Ishikawa (cell line): ENCODE results near the gene RPS6KA1.

Source experiments
- CEBPB ChIP-seq: IDR thresholded peaks from 2 replicates; pipeline ENCODE4 v1.6.1; 2012
- CREB1 ChIP-seq: IDR thresholded peaks from 2 replicates; pipeline ENCODE4 v1.6.1; 2012; ENCODE audit warnings: low read depth
- EGR1 ChIP-seq: IDR thresholded peaks from 2 replicates; pipeline ENCODE4 v1.6.1; 2012
- EP300 ChIP-seq: IDR thresholded peaks from 2 replicates; pipeline ENCODE4 v1.6.1; 2012; ENCODE audit warnings: borderline replicate concordance
- FOXM1 ChIP-seq: IDR thresholded peaks from 2 replicates; pipeline ENCODE4 v1.6.1; 2012; ENCODE audit warnings: low read depth, borderline replicate concordance
- TAF1 ChIP-seq: IDR thresholded peaks from 2 replicates; pipeline ENCODE4 v1.6.1; 2012; ENCODE audit warnings: low read depth, mild to moderate bottlenecking
- TCF12 ChIP-seq: IDR thresholded peaks from 2 replicates; pipeline ENCODE4 v1.6.1; 2012; ENCODE audit warnings: low read depth
- USF1 ChIP-seq: IDR thresholded peaks from 2 replicates; pipeline ENCODE4 v1.6.1; 2012
- YY1 ChIP-seq: IDR thresholded peaks from 2 replicates; pipeline ENCODE4 v1.6.1; 2012; ENCODE audit warnings: low read depth
- ZBTB7A ChIP-seq: IDR thresholded peaks from 2 replicates; pipeline ENCODE4 v1.6.1; 2012; ENCODE audit warnings: low read depth
- TF ChIP-seq, protein P1 (sequence below): IDR thresholded peaks from 2 replicates; pipeline ENCODE4 v1.6.1; 2012
- TF ChIP-seq, protein P2 (sequence below): IDR thresholded peaks from 2 replicates; pipeline ENCODE4 v1.6.1; 2012; ENCODE audit warnings: low read depth, mild to moderate bottlenecking

DNA sequence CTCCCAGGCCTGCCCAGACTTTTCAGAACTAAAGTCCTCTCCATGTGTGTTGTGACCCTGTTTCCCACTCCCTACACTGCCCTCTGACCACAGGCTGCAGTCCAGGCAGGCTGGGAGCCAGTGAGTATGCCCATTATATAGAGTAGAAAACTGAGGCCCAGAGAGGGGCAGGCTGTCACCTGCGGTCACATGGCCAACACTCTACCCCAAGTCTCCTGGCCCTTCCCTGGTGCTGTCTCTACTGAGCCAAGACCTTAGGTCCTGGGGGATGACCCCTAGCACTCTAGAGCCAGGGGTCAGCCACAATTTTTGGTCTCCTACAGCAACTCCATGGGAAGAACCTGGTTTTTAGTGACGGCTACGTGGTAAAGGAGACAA, 30.8 kb downstream of the RPS6KA1 start:
- TF ChIP-seq EP300 (no peak), EGR1 (no peak), CEBPB (no peak), USF1 (no peak), FOXM1 (no peak), CREB1 (no peak), TCF12 (no peak), YY1 (no peak), TAF1 (no peak), ZBTB7A (no peak)
- TF ChIP-seq, protein P1, sequence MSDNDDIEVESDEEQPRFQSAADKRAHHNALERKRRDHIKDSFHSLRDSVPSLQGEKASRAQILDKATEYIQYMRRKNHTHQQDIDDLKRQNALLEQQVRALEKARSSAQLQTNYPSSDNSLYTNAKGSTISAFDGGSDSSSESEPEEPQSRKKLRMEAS: no peak
- TF ChIP-seq, protein P2, sequence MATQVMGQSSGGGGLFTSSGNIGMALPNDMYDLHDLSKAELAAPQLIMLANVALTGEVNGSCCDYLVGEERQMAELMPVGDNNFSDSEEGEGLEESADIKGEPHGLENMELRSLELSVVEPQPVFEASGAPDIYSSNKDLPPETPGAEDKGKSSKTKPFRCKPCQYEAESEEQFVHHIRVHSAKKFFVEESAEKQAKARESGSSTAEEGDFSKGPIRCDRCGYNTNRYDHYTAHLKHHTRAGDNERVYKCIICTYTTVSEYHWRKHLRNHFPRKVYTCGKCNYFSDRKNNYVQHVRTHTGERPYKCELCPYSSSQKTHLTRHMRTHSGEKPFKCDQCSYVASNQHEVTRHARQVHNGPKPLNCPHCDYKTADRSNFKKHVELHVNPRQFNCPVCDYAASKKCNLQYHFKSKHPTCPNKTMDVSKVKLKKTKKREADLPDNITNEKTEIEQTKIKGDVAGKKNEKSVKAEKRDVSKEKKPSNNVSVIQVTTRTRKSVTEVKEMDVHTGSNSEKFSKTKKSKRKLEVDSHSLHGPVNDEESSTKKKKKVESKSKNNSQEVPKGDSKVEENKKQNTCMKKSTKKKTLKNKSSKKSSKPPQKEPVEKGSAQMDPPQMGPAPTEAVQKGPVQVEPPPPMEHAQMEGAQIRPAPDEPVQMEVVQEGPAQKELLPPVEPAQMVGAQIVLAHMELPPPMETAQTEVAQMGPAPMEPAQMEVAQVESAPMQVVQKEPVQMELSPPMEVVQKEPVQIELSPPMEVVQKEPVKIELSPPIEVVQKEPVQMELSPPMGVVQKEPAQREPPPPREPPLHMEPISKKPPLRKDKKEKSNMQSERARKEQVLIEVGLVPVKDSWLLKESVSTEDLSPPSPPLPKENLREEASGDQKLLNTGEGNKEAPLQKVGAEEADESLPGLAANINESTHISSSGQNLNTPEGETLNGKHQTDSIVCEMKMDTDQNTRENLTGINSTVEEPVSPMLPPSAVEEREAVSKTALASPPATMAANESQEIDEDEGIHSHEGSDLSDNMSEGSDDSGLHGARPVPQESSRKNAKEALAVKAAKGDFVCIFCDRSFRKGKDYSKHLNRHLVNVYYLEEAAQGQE: no peak
